ACHN (cell line): ENCODE data around the gene NUDT22.

Experiments
- DNase-seq: peaks from one replicate; pipeline ENCODE4 v3.0.0-alpha.2; 2015
- in situ Hi-C: cut with HindIII; loops from 2 replicates; pipeline ENCODE4 v1.10.0; 2017; ENCODE audit warnings: low sequenced_read_pairs, low pct_ligation_motif_present, low pct_unique_long_range_greater_than_20kb

The NUDT22 gene

GRCh38 chr11:64249563-64250414, 23.7 kb downstream of the NUDT22 start:
- DNase-seq: no peak
- in situ Hi-C loops: no loop called here

DNA sequence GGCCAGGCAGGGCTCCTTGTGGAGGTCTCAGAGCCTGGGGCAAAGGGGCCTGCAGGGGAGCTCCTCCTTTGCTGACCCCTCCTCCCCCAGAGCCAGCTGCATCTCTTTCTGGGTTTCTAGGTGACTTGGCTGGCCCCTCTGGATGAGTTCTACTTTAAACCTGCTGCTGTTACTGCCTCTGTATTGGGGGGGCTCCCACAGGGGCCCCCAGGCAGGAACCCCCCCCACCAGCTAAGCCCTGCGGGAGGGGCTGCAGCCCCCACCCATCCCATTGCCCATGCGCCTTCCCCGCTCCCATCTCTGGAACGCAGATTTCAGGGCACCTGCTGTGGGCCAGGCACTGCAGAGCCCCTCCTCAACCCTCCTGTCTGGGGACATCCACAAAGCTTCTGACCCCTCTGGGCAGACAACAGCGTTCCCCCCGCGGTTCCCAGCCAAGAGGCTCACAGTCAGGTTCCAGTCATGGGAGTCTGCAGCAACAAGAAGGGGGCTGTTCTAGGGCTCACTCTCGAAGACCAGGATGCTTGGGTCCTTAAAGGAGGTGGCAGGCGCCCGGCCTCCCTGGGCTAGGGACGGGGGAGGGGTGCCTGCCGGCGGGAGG, 24.4 kb downstream of the NUDT22 start:
- in situ Hi-C loops: no loop called here
- DNase-seq: no peak

DNA sequence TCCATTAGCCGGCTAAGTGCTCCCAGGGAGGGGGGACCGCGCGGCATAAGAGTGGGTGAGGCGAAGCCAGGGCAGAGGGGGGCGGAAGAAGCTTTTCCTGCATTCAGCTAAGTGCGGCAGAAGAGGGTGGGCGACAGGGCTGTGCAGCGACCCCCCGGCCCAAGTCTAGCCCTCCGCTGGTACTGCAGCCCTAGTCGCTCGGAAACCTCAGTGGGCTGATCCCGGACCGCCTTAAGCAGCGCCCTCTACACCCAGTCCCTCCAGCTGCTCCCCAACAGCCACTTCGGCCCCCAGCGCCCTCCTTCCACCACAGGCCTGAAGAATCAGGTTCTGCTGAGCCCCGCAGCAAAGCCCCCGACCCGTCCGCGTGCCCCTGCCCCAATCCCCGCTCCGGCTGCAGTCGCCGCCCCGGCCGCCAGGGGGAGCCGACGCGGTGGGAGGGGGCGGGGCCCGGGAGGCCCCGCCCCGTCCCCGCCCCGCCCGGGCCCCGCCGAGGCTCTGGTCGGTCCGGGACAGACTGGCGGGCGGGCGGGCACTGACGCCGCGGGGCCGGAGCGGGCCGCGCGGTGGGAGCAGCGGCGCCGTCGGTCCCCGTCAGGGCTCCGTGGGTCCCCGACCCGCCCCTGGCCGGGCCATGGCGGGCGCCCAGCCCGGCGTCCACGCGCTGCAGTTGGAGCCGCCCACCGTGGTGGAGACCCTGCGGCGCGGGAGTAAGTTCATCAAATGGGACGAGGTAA, 25.1 kb downstream of the NUDT22 start, which contains the start of gene PLCB3:
PLCB3 (plus strand) TSS at position 515 of the 737 bp plus-strand sequence; CDS start at position 635, 120 bp downstream.
- peak; percentile 48 for DNase-seq
- in situ Hi-C loops: no loop called here

DNA sequence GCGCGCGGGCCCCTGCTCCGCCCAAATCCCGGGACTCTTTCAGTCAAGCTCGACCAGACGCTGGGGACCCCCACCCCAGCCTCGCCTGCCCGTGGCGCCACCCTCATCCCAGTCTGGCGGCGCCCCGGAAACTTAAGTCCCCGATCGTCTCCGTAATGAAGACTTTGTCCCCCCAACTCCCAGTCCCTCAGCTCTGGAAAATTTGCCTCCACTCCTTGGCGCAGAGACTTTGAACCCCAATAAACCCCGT, 25.6 kb downstream of the NUDT22 start:
- in situ Hi-C loops: no loop called here
- no peak for DNase-seq

GRCh38 chr11:64252003-64252872, 26.2 kb downstream of the NUDT22 start:
- in situ Hi-C loops: no loop called here
- DNase-seq: peak; percentile 65

- in situ Hi-C loops: no loop called here
- no peak for DNase-seq
These were observed 27.0 kb downstream of the NUDT22 start for GRCh38 chr11:64253043-64253442.

- in situ Hi-C loops: no loop called here
- DNase-seq: no peak
These were observed 27.4 kb downstream of the NUDT22 start for GRCh38 chr11:64253481-64253880.

DNA sequence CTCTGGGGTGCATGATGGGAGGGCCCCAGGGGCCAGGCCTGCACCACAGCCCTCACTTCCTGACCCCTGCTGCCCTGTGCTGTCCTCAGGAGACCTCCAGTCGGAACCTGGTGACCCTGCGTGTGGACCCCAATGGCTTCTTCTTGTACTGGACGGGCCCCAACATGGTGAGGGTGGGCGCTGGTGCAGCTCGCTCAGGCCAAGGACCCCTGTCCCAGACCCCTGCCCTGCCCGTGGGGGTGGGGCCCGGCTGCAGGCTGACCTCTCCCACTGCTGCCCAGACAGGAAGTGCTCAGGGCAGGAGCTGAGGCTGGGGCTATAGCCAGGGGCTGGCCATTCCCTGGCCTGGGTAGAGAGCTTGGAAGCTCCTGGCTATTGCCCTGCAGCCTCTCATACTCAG, 28.3 kb downstream of the NUDT22 start:
- DNase-seq: no peak
- in situ Hi-C loops: no loop called here

- DNase-seq: no peak
- in situ Hi-C loops: no loop called here
These were observed 29.4 kb downstream of the NUDT22 start for GRCh38 chr11:64255135-64256128.

GRCh38 chr11:64256300-64256699, 30.2 kb downstream of the NUDT22 start:
- no peak for DNase-seq
- in situ Hi-C loops: no loop called here

DNA sequence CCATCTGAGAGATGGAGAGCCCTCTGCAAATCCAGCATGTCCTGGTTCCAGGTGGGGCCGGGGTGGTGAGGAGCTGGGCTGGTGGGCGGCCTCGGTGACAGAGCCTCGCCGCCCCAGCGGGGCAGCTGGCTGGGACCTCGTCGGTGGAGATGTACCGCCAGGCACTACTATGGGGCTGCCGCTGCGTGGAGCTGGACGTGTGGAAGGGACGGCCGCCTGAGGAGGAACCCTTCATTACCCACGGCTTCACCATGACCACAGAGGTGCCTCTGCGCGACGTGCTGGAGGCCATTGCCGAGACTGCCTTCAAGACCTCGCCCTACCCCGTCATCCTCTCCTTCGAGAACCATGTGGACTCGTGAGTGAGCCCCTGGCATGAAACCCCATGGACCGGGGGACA, 32.3 kb downstream of the NUDT22 start:
- no peak for DNase-seq
- in situ Hi-C loops: no loop called here

- no peak for DNase-seq
These were observed 33.0 kb downstream of the NUDT22 start for GRCh38 chr11:64258946-64259532.

GRCh38 chr11:64259533-64260067, 33.5 kb downstream of the NUDT22 start:
- in situ Hi-C loops: no loop called here

More at GRCh38 chr11:64258946-64259532, 33.0 kb downstream of the NUDT22 start:
- in situ Hi-C loops: no loop called here

DNA sequence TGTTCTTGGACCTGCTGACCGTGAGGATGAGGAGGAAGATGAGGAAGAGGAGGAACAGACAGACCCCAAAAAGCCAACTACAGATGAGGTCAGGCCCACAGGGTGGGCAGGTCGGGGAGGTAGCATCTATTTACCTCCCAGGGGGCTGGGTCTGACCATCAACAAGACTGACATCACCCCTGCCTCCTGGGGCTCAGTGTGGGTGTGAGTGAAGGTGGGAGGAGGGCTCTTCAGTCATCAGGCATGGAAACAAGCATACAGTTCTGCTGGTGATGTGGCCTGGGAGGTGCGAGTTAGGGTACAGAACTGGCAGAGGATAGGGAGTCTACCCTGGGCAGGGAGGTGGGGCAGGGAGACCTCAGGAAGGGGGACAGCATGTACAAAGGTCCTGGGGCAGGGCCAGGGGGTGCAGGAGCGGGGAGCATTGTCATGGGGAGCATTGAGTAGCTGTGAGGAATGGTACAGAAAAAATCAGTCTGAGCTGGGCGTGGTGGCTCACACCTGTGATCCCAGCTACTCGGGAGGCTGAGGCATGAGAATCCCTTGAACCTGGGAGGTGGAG, 34.2 kb downstream of the NUDT22 start:
- in situ Hi-C loops: no loop called here
- no peak for DNase-seq

More at GRCh38 chr11:64259533-64260067, 33.5 kb downstream of the NUDT22 start:
- DNase-seq: no peak

DNA sequence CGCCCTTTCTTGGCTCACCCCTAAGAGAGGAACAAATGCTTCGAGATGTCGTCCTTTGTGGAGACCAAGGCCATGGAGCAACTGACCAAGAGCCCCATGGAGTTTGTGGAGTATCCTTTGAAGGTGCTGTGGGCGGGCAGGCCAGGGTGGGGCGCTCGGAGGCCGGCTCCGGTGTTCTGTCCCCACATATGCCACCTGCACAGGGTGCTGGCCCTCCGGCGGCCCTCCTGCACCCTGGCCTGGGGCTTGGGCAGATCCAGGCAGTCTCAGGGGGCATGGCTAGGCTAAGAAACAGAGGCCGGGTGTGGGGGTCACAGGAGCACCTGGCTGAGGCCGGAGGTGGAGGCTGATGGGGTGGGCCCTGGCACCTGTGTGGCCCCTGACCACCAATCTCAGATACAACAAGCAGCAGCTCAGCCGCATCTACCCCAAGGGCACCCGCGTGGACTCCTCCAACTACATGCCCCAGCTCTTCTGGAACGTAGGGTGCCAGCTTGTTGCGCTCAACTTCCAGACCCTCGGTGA, 35.5 kb downstream of the NUDT22 start:
- DNase-seq: no peak
- in situ Hi-C loops: no loop called here

- DNase-seq: no peak
- in situ Hi-C loops: no loop called here
These were observed 36.4 kb downstream of the NUDT22 start for GRCh38 chr11:64262271-64263002.
